Activated CD8-positive, alpha-beta memory T cell treated with anti-CD3 and anti-CD28 coated beads for 4 hours (primary cell): ENCODE data around the gene CCDC97.
"Not testable (repeated sequence)": the region's sequence is repeated elsewhere in the genome, so short reads cannot be mapped to it uniquely, and the experiment has no call there.

ENCODE experiments used
- DNase-seq, 2 donors: peaks; one replicate each; pipeline ENCODE4 v3.0.0-alpha.2; 2020; ENCODE audit warnings: low read depth in 2 of 2

Gene CCDC97

GRCh38 chr19:41335467-41335866 lies 25.5 kb downstream of the CCDC97 start:
- DNase-seq, result no peak

- no peak for DNase-seq
Observed at GRCh38 chr19:41339936-41340335, 30.0 kb downstream of the CCDC97 start.

GRCh38 chr19:41341669-41342490 lies 31.9 kb downstream of the CCDC97 start:
- no peak for DNase-seq

- DNase-seq, result no peak
Observed at GRCh38 chr19:41344162-41344561, 34.2 kb downstream of the CCDC97 start.

GRCh38 chr19:41346916-41347315 lies 36.9 kb downstream of the CCDC97 start:
- not testable (repeated sequence) for DNase-seq

GRCh38 chr19:41350735-41351338 lies 40.9 kb downstream of the CCDC97 start:
- DNase-seq, result no peak

- DNase-seq, result peak; percentile 80 to 81
Observed at GRCh38 chr19:41351339-41352245, 41.6 kb downstream of the CCDC97 start.

GRCh38 chr19:41352279-41352608 lies 42.3 kb downstream of the CCDC97 start:
- DNase-seq, result no peak

- DNase-seq, result peak; percentile 64
Observed at GRCh38 chr19:41352609-41353465, 42.9 kb downstream of the CCDC97 start.

GRCh38 chr19:41353466-41354342 lies 43.7 kb downstream of the CCDC97 start, which contains the start of gene TGFB1:
Gene TGFB1, minus strand, starts transcription at chr19:41353922. Its CDS starts 878 bp downstream, at chr19:41353044.
- DNase-seq, result peak; percentile 92 to 93

GRCh38 chr19:41354343-41354953 lies 44.5 kb downstream of the CCDC97 start:
- DNase-seq, result no peak

- DNase-seq, result no peak
Observed at GRCh38 chr19:41355035-41355434, 45.1 kb downstream of the CCDC97 start.

GRCh38 chr19:41355802-41356201 lies 45.8 kb downstream of the CCDC97 start:
- DNase-seq, result no peak

- no peak for DNase-seq
Observed at GRCh38 chr19:41356984-41357739, 47.2 kb downstream of the CCDC97 start.

GRCh38 chr19:41357746-41358145 lies 47.8 kb downstream of the CCDC97 start:
- DNase-seq, result no peak

- DNase-seq, result no peak
Observed at GRCh38 chr19:41359741-41360140, 49.8 kb downstream of the CCDC97 start.

- DNase-seq, result no peak
Observed at GRCh38 chr19:41362143-41362847, 52.3 kb downstream of the CCDC97 start.

- DNase-seq, result no peak
Observed at GRCh38 chr19:41363371-41363752, 53.4 kb downstream of the CCDC97 start.
